Measurements from ENCODE around the gene CREBBP.

CREBBP gene

GRCh38 chr16:3702082-3702481 lies 178.4 kb downstream of the CREBBP start:
- no peak for FAIRE-seq

DNA sequence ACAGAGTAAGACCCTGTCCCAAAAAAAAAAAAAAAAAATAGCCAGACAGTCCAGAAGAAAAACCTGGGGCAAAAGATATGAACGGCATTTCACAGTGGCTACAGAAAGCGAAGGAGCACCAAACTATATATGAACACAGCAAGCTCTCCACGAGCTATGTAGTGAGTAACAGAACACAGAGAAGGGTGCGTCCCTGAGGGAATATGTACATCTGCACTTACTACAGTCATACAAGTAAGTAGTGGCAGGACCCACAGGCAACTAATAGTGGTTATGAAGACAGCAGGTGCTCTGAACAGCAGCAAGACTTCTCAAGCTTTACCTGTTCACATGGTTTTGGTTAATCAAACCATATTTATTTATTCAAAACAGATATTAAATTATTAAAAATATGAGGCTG lies 179.0 kb downstream of the CREBBP start:
- FAIRE-seq, result no peak

DNA sequence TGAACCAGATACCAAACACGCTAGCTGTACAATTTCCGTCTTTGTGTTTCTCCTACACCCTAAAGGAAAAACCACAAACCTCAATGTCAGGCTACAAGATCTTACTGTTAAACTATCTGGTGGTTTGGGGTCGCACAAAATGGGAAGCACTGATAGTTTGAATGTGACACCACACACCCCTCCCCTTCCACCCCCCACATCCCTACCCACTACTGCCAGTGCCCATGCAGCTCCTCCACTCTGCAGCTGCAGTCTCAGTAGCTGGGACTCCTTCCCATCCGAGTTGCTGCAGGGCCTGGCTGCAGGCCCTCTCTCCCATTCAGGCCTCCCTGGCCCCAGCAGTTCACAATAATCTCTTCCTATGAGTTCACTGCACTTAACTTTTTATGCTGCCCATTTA lies 181.6 kb downstream of the CREBBP start:
- FAIRE-seq, result no peak

DNA sequence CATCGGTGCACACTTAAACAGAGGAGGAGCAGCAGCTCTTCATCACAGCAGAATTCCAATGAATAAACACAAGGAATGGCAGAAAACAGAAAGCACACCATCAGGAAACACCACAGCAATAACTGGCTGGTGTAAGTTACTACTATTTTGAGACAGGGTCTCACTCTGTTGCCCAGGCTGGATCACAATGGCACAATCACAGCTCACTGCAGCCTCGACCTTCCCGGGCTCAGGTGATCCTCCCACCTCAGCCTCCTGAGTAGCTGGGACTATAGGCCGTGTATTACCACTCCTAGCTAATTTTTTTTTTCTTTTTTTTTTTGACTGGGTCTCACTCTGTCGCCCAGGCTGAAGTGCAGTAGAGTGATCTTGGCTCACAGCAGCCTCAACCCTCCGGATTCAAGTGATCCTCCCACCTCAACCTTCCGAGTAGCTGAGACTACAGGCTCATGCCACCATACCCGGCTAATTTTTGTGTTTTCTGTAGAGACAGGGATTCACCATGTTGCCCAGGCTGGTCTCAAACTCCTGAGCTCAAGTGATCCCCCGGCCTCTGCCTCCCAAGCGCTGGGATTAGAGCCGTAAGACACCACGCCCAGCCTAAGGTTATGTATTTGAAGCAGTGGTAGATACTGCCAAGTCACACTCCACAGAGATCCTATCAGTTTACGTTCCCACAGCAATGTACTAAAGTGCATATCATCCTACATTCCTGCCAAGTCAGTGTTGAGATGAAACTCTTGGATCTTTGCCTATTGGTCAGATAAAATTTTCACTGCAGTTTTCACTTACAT lies 183.9 kb downstream of the CREBBP start:
- no peak for FAIRE-seq

DNA sequence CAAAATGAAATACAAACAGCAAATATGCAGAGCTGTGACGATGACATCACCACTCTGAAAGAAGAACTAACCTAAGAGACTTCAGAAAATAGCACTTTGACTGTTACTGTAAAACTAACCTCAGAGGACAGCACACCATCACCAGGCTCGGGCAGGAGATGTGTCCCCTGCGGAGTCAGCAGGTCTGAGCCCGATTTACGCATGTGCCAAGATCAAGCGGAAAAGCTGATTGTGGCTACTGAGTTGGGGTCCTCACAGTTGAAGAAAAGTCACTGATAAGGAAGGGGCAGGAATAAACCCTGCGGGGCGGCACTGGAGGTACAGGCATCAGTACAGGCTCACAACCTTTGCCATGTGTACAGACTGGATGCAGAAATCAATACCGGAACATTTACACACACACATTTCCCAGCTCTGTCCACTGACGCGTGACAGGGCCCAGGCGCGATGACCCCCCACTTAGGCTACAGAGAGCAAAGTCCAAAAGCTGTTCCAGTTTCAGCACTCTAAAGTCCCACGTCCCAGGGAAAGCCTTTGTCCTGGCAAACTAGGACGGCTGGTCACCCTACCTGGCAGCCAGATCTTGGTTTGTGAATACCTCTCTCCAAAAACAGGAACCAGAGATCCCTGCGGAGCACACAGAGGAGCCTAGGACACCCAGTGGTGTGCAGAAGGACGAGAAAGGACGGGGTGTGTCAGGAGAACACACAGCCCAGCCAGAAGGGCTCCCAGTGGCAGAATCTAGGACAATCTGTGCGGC lies 184.7 kb downstream of the CREBBP start:
- FAIRE-seq, result no peak

DNA sequence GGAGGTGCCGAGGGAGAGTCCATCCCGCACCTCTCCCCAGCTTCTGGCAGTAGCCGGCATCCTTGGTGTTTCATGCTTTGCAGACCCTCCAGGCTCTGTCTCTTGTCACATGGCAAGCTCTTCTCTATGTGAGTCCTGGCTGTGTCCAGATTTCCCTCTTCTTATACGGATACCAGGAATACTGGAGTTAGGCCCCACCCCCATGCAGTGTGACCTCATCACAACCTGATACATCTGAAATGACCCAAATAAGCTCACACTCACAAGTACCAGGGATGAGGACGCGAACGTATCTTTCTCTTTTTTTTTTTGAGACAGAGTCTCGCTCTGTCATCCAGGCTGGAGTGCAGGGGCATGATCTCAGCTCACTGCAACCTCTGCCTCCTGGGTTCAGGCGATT lies 186.5 kb downstream of the CREBBP start:
- no peak for FAIRE-seq

DNA sequence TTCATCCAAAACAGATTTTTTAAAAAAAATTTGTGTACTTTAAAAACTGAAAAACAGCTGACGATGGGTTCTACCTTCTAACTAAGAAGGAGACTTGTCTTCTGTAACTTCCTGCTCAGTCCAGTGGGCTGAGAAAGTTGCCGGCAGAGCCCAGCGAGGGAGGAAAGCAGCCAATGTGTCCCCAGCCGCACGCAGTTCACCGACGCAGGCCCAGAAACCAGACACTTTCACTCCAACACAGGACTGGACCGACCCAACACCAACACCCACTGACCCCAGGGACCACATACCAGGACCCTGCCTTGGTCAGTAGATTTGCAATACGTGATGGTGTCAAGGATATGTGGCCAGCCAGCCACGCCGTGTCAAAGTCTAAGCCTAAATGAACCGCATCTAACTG lies 188.8 kb downstream of the CREBBP start:
- FAIRE-seq, result no peak

DNA sequence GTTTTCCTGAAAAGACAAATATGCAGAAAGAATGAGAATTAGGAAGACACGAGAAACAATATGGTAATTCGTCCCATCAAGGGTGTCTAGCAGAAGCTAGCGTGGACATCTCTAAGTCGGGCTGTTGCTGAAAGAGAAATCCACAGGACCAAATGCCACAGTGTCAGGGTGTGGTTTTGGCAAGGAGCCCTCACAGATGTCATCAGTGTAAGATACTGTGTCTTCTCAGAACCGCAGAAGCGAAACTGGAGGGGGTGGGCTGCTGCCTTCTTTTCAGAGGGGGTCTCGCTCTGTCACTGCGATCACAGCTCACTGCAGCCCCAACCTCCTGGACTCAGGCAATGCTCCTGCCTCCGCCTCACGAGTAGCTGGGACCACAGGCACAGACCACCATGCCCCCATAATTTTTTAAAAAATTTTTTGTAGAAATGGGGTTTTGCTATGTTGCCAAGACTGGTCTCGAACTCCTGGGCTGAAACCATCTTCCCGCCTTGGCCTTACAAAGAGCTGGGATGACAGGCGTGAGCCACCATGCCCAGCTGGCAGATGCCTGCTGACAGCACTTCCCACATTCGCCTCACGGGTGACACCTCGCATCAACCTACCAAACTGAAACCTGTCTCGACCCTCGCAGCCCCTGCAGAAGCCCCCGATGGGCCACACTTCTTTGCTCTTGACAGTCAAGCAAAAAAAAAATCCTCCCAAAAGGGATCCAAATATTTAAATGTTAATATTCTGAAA lies 189.4 kb downstream of the CREBBP start:
- no peak for FAIRE-seq

DNA sequence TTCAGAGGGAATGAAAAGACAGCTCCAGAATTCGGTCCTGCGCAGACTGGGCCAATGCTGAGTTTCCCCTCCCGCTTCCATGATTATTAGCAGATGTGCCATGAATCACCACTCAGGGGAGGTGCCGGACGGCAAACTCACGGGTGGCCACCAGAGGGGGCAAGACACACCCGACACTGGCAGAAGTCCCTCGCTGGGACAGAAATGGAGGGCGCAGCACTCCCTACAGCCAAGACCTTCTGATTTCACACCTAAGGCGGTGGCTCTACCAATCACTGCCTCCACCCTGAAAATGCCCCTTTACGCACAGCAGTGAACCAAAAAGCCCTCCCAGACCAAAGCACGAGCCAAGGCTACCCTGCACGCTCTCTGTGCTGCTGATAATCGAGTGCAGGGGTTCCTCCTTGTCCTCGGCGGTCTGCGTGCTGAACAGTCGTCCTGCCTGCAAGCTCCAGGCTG lies 190.0 kb downstream of the CREBBP start:
- FAIRE-seq, result no peak

GRCh38 chr16:3689731-3690130 lies 190.8 kb downstream of the CREBBP start:
- FAIRE-seq, result no peak

DNA sequence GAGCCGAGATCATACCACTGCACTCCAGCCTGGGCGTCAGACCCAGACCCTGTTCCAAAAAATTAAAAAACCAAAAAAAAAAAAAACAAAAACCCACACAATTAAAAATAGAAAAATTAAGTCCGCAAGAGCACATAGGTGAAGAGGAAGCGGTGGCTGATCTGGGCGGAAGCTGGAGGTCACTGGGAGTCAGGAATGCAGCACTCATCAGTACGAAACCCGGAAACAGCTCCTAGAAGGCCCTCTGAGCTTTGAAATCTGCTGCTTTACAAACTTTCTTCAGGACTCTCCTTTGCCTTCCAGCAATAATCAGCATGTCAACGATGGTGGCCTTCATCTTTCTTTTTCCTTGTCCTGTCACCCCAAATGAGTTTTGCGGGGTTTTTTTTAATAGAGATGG lies 192.7 kb downstream of the CREBBP start:
- FAIRE-seq, result no peak

DNA sequence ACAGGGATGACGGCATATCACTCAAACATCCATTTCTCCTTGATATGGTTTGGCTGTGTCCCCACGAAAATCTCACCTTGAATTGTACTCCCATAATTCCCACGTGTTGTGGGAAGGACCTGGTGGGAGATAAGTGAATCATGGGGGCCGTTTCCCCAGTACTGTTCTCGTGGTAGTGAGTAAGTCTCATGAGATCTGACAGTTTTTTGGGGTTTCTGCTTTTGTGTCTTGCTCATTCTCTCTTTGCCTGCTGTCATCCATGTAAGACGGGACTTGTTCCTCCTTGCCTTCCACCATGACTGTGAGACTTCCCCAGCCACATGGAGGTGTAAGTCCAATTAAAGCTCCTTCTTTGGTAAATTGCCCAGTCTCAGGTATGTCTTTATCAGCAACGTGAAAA lies 193.5 kb downstream of the CREBBP start:
- no peak for FAIRE-seq

GRCh38 chr16:3681206-3681605 lies 199.3 kb downstream of the CREBBP start:
- FAIRE-seq, result no peak

DNA sequence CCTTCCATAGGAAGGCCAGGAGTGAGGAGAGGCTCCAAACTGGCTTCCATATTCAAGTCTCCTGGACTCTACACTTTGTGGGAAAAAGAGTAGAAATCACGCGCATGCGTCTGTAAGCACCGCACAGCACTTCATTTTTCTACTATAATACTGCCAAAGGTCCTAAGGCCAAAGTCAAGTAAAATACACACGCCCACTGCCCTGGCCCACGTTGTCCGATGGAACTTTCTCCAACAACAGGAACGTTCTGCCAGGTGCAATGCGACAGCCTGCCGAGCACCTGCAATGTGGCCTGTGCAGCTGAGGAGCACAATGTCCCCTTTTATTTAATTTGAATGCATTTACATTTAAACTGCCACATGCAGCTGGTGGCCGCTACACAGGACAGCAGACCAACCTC lies 202.5 kb downstream of the CREBBP start:
- no peak for FAIRE-seq

DNA sequence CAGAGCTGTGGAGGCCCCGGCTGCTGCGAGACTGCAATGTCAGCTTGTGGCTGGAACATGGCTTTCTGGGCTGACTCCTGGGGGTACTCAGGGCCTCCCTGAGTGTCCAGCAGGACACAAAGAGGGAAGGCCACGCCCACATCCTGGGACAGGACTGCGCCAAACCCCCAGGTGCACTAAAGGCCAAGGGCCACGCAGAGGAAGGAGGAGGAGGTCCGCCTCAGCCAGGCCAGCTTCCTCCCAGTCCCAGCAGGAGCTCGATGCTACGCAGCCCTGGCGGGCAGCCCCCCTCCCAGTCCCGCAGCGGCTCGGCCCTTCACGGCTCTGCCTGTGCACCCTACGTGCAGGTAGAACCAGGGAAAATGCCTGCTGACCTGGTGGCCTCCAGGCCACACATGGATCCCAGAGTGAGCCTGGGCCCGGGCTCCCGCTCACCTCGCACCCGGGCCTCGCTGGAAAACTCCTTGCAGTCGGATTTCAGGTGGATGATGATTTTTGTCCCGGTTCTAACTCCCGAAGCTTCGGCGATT lies 204.8 kb downstream of the CREBBP start:
- FAIRE-seq, result no peak

Data from colon (tissue), 2 donors.